SK-N-SH (cell line): ENCODE results near the gene LST1. TPM values are rescaled to one million over a fixed set of nuclear protein-coding genes. Genes with fewer than 3 reads are reported as not detected.

Experiments used
- CTCF ChIA-PET: fragments of 300-600, 350-600 bp; formaldehyde crosslinking; extraction: SDS; loops from one replicate; lab custom pipeline; 2021; lab: Yijun Ruan, JAX
- POLR2A ChIA-PET: fragments of 350-600 bp; sonication (Branson Sonifier 250); formaldehyde crosslinking; extraction: SDS; loops from one replicate; lab custom pipeline; 2020; ENCODE audit warnings: antibody characterized with exemption, inconsistent platforms; lab: Yijun Ruan, JAX
- DNase-seq: peaks from one replicate; pipeline ENCODE4 v3.0.0; 2012
- H2AFZ ChIP-seq: fragments of 200-600 bp; sonication (generic); 2 replicates; pipeline ENCODE4 v1.8.1; 2016; ENCODE audit warnings: antibody characterized with exemption, mild to moderate bottlenecking, low read depth
- H3F3A ChIP-seq: fragments of 200-600 bp; sonication (generic); replicated peaks from 2 replicates; pipeline ENCODE3; 2016; ENCODE audit warnings: antibody characterized with exemption, mild to moderate bottlenecking; ENCODE audit not compliant: insufficient read depth
- H3K27ac ChIP-seq, 2 experiments: fragments of 200-500 bp in 1 of 2; fragments of 200-600 bp in 1 of 2; sonication (Bioruptor generic) in 1 of 2; sonication (generic), shearing (Covaris generic) in 1 of 2; 2 replicates each; pipeline versions ENCODE4 v1.5.1 to v1.6.1; 2014 to 2016; ENCODE audit warnings: low read depth in 2 of 2, inconsistent platforms in 1 of 2, low read length in 1 of 2, mild to moderate bottlenecking in 1 of 2, mixed read lengths in 1 of 2
- H3K27me3 ChIP-seq: fragments of 200-600 bp; sonication (generic), shearing (Covaris generic); 2 replicates; pipeline ENCODE4 v1.6.1; 2016; ENCODE audit warnings: mixed run types; ENCODE audit not compliant: insufficient read depth
- H3K36me3 ChIP-seq, 2 experiments: fragments of 200-500 bp in 1 of 2; fragments of 200-600 bp in 1 of 2; sonication (Bioruptor generic) in 1 of 2; sonication (generic) in 1 of 2; replicated peaks in 1 of 2; 2 replicates each; pipeline versions ENCODE3 to v1.5.1; 2014 to 2016; ENCODE audit warnings: low read length in 1 of 2, mild to moderate bottlenecking in 1 of 2; ENCODE audit not compliant: insufficient read depth in 2 of 2, control insufficient read depth in 1 of 2
- H3K4me1 ChIP-seq, 2 experiments: fragments of 200-500 bp in 1 of 2; fragments of 200-600 bp in 1 of 2; sonication (Bioruptor generic) in 1 of 2; sonication (generic), shearing (Covaris generic) in 1 of 2; 2 replicates each; pipeline versions ENCODE4 v1.5.1 to v1.6.1; 2014 to 2016; ENCODE audit warnings: low read depth in 1 of 2, low read length in 1 of 2, mixed run types in 1 of 2; ENCODE audit not compliant: insufficient read depth in 2 of 2, control insufficient read depth in 1 of 2
- H3K4me2 ChIP-seq: fragments of 200-600 bp; sonication (generic), shearing (Covaris generic); 2 replicates; pipeline ENCODE4 v1.6.1; 2017; ENCODE audit warnings: mixed run types
- H3K4me3 ChIP-seq, 2 experiments: fragments of 200-500 bp in 1 of 2; fragments of 200-600 bp in 1 of 2; sonication (Bioruptor generic) in 1 of 2; sonication (generic), shearing (Covaris generic) in 1 of 2; 2 replicates each; pipeline versions ENCODE4 v1.5.1 to v1.8.1; 2014 to 2016; ENCODE audit warnings: low read depth in 2 of 2, inconsistent platforms in 1 of 2, low read length in 1 of 2, mild to moderate bottlenecking in 1 of 2, mixed read lengths in 1 of 2, moderate library complexity in 1 of 2
- H3K79me2 ChIP-seq: fragments of 200-600 bp; sonication (generic); 2 replicates; pipeline ENCODE4 v1.8.1; 2017; ENCODE audit warnings: mild to moderate bottlenecking; ENCODE audit not compliant: insufficient read depth
- H3K9ac ChIP-seq: fragments of 200-600 bp; sonication (generic); 2 replicates; pipeline ENCODE4 v1.6.1; 2017; ENCODE audit warnings: mixed run types
- H3K9me2 ChIP-seq: fragments of 200-600 bp; sonication (generic); 2 replicates; pipeline ENCODE4 v1.6.1; 2017; ENCODE audit warnings: mixed run types
- H3K9me3 ChIP-seq: fragments of 200-600 bp; sonication (generic); 2 replicates; pipeline ENCODE4 v1.6.1; 2017; ENCODE audit warnings: mixed run types, mild to moderate bottlenecking, moderate library complexity
- H4K20me1 ChIP-seq: fragments of 200-600 bp; sonication (generic); 2 replicates; pipeline ENCODE4 v1.6.1; 2017; ENCODE audit warnings: mild to moderate bottlenecking, mixed run types; ENCODE audit not compliant: insufficient read depth
- CHD2 ChIP-seq: fragments of 150-350 bp; IDR thresholded peaks from 2 replicates; pipeline ENCODE4 v1.6.1; 2018; ENCODE audit warnings: low read length; ENCODE audit not compliant: partially characterized antibody
- ELF1 ChIP-seq: IDR thresholded peaks from 2 replicates; pipeline ENCODE4 v1.4.0; 2012
- EP300 ChIP-seq, 2 experiments: IDR thresholded peaks; 2 replicates each; pipeline versions ENCODE4 v1.4.0 to v1.6.1; 2012; ENCODE audit warnings: borderline replicate concordance in 1 of 2, low read depth in 1 of 2, low read length in 1 of 2
- EZH2phosphoT487 ChIP-seq: fragments of 200-600 bp; sonication (generic); IDR thresholded peaks from 2 replicates; pipeline ENCODE4 v1.6.1; 2017; ENCODE audit warnings: low read depth, mixed run types, mild to moderate bottlenecking, antibody characterized with exemption, moderate library complexity, borderline replicate concordance
- FOSL2 ChIP-seq: IDR thresholded peaks from 2 replicates; pipeline ENCODE4 v1.4.0; 2012; ENCODE audit warnings: low read depth, mild to moderate bottlenecking, moderate library complexity, borderline replicate concordance
- GABPA ChIP-seq: IDR thresholded peaks from 2 replicates; pipeline ENCODE4 v1.4.0; 2012; ENCODE audit warnings: low read depth, mild to moderate bottlenecking
- MXI1 ChIP-seq: IDR thresholded peaks from 2 replicates; pipeline ENCODE4 v1.6.1; 2012; ENCODE audit warnings: mild to moderate bottlenecking, low read depth, low read length, improper control_type of control experiment
- NFIC ChIP-seq: IDR thresholded peaks from 2 replicates; pipeline ENCODE4 v1.4.0; 2012; ENCODE audit warnings: borderline replicate concordance
- NRF1 ChIP-seq: IDR thresholded peaks from 2 replicates; pipeline ENCODE4 v1.6.1; 2012; ENCODE audit warnings: low read depth, mild to moderate bottlenecking, low read length
- PBX3 ChIP-seq: IDR thresholded peaks from 2 replicates; pipeline ENCODE4; 2012
- RAD21 ChIP-seq: IDR thresholded peaks from 2 replicates; pipeline ENCODE4 v1.6.1; 2012; ENCODE audit warnings: mild to moderate bottlenecking, low read length
- RXRA ChIP-seq: IDR thresholded peaks from 2 replicates; pipeline ENCODE4 v1.4.0; 2012; ENCODE audit warnings: low read depth, mild to moderate bottlenecking, borderline replicate concordance
- TCF12 ChIP-seq: IDR thresholded peaks from 2 replicates; pipeline ENCODE4 v1.4.0; 2012
- TEAD4 ChIP-seq: IDR thresholded peaks from 2 replicates; pipeline ENCODE4 v1.4.0; 2012; ENCODE audit warnings: mild to moderate bottlenecking, borderline replicate concordance; ENCODE audit not compliant: insufficient read depth
- USF1 ChIP-seq: IDR thresholded peaks from 2 replicates; pipeline ENCODE4 v1.4.0; 2012; ENCODE audit warnings: low read depth, borderline replicate concordance
- USF2 ChIP-seq: fragments of 150-350 bp; IDR thresholded peaks from 2 replicates; pipeline ENCODE4 v1.6.1; 2017; ENCODE audit warnings: antibody characterized with exemption, low read length, low read depth, borderline replicate concordance
- polyA plus RNA-seq, 3 experiments: library from polyadenylated mRNA; depleted of rRNA; stranded (reverse); fragments of >200 nt; gene quantifications; 2 replicates each; pipeline ENCODE4 v1.2.3, GENCODE V29; 2012

The LST1 gene
- polyA plus RNA-seq, 1 of the 3 experiments (the other 2 are of a cell fraction): not detected

GRCh38 chr6:31559958-31560696 lies 25.9 kb upstream of the LST1 start (continued):
- TF ChIP-seq FOSL2: peak; percentile 83; the same call in 1 of the 2 replicates
- peak; percentile 29; the same call in 1 of the 2 replicates for TF ChIP-seq GABPA
- no peak for TF ChIP-seq CHD2
- peak; percentile 77 for TF ChIP-seq TEAD4
- no peak for TF ChIP-seq MXI1
- peak; percentile 59 for TF ChIP-seq TCF12
- peak; percentile 42; the same call in 1 of the 2 replicates for TF ChIP-seq RXRA

GRCh38 chr6:31560697-31561058 lies 25.4 kb upstream of the LST1 start:
- peak overlapping the region; percentile 14 to 77; a peak in 3 of 4 replicates for H3K27ac ChIP-seq
- CTCF ChIA-PET: interaction anchor here (0.9 to 5.7 kb wide), 4 partner anchors 12 to 38 kb away, joined by 3 to 29 read pairs (median 4); partner anchors contain the start of genes ATP6V1G2 and LTB

More at GRCh38 chr6:31560697-31561058, 25.4 kb upstream of the LST1 start:
- Histone ChIP-seq H3F3A (peaks cover 33% of the 10 kb centered on the region), H3K4me2 (peak overlapping the region; percentile 66), H3K27me3 (no peaks in the 10 kb centered on the region), H3K4me3 (no peak overlapping the region), H3K9ac (peak overlapping the region; percentile 43; the same call in 1 of the 2 replicates), H3K9me3 (no peaks in the 10 kb centered on the region), H4K20me1 (no peaks in the 10 kb centered on the region), H3K9me2 (no peaks in the 10 kb centered on the region), H3K79me2 (0 out of 2 replicates have a peak, but pooled peaks cover 6% of the 10 kb centered on the region), H3K36me3 (peaks cover 16 to 26% of the 10 kb centered on the region in 2 experiments), H3K4me1 (peaks cover 0 to 20% of the 10 kb centered on the region in 2 experiments; a peak in 3 of 4 replicates), H2AFZ (no peak overlapping the region)
- DNase-seq: no peak
- TF ChIP-seq TEAD4: no peak
- no peak for TF ChIP-seq CHD2
- no peak for TF ChIP-seq USF1
- no peak for TF ChIP-seq EP300 (IDR thresholded peaks at IDR 0.05; ENCODE audit: borderline replicate concordance in 1 of 2, low read depth in 1 of 2, low read length in 1 of 2)
- no peak for TF ChIP-seq GABPA
- no peak for TF ChIP-seq RXRA
- no peak for TF ChIP-seq NRF1
- TF ChIP-seq ELF1: no peak
- TF ChIP-seq NFIC: no peak
- TF ChIP-seq EZH2phosphoT487: no peak
- no peak for TF ChIP-seq USF2
- no peak for TF ChIP-seq MXI1
- TF ChIP-seq RAD21: no peak
- no peak for TF ChIP-seq PBX3
- POLR2A ChIA-PET: no interaction called here
